Peyer's patch (tissue), 4 donors: ENCODE results near the gene VGLL4.

ENCODE experiments used
- CTCF ChIP-seq, 6 experiments: fragments of 450-650 bp in 4 of 6; fragments of 200-600 bp in 2 of 6; sonication (generic) in 1 of 6; IDR thresholded peaks; one replicate each; pipeline ENCODE4 v1.5.1; 2017 to 2019; ENCODE audit warnings: antibody characterized with exemption in 6 of 6, mild to moderate bottlenecking in 3 of 6, moderate library complexity in 1 of 6
- POLR2A ChIP-seq, 2 donors: fragments of 450-650 bp; IDR thresholded peaks; one replicate each; pipeline ENCODE4 v1.5.1; 2017; ENCODE audit warnings: antibody characterized with exemption in 2 of 2, mild to moderate bottlenecking in 2 of 2, moderate library complexity in 2 of 2

GRCh38 chr3:11638495-11639358 is 5.0 kb downstream of the VGLL4 start:
- TF ChIP-seq POLR2A (IDR thresholded peaks at IDR 0.05): no peak
- TF ChIP-seq CTCF (IDR thresholded peaks at IDR 0.05): no peak
